Measurements from ENCODE around the gene SCYGR3. TPM values are rescaled to one million over a fixed set of nuclear protein-coding genes. Genes with fewer than 3 reads are reported as not detected.

The SCYGR3 gene
- polyA plus RNA-seq, 1 donor from 2014 or later: not detected

DNA sequence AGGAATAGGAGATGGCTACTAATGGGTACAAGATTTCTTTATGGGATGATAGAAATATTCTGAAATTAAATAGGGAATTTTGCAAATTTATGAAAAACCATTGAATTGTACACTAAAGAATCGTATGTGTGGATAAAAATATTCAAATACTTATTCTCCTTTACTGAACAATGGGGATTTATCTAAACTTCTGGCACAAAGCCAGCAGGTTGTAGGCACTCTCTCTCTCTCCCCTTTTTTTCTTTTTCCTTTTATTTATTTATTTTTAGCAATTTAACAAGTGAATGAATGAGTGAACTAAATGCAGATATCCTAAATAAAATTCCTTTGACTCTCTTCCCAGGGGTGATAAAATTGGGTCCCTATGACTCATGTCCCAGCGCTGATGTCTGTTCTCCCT, 37.8 kb downstream of the SCYGR3 start:
- Histone ChIP-seq H3K27ac (ENCODE audit: low read length) (no peak overlapping the region), H3F3A (ENCODE audit: insufficient read depth, low read length, poor library complexity, severe bottlenecking) (no peaks in the 10 kb centered on the region), H3K9ac (ENCODE audit: low read length) (no peak overlapping the region), H3K79me2 (replicated peaks; ENCODE audit: insufficient read depth, low read length) (no peaks in the 10 kb centered on the region), H3K9me3 (ENCODE audit: low read length) (no peaks in the 10 kb centered on the region), H3K4me2 (ENCODE audit: low read length) (no peak overlapping the region), H4K20me1 (ENCODE audit: insufficient read depth) (no peaks in the 10 kb centered on the region), H3K36me3 (ENCODE audit: insufficient read depth, low read length) (no peaks in the 10 kb centered on the region), H3K27me3 (ENCODE audit: insufficient read depth, low read depth, low read length) (no peaks in the 10 kb centered on the region), H3K4me3 (ENCODE audit: low read length) (no peak overlapping the region), H3K9me2 (ENCODE audit: insufficient read depth, low read length) (no peaks in the 10 kb centered on the region), H2AFZ (ENCODE audit: low read depth, low read length) (no peak overlapping the region)
- TF ChIP-seq RAD21 (conservative IDR thresholded peaks at IDR 0.05) (no peak), MXI1 (conservative IDR thresholded peaks at IDR 0.05; ENCODE audit: poor library complexity, severe bottlenecking) (no peak), EP300 (conservative IDR thresholded peaks at IDR 0.05; ENCODE audit: poor library complexity, severe bottlenecking) (no peak), TAF1 (IDR thresholded peaks at IDR 0.05; ENCODE audit: low read depth) (no peak), POLR2AphosphoS5 (IDR thresholded peaks at IDR 0.05) (no peak), EZH2 (IDR thresholded peaks at IDR 0.05; ENCODE audit: borderline replicate concordance, insufficient read depth, low read length, poor library complexity, severe bottlenecking) (no peak), SMC3 (conservative IDR thresholded peaks at IDR 0.05; ENCODE audit: poor library complexity) (no peak)
- TF ChIP-seq, protein P1, sequence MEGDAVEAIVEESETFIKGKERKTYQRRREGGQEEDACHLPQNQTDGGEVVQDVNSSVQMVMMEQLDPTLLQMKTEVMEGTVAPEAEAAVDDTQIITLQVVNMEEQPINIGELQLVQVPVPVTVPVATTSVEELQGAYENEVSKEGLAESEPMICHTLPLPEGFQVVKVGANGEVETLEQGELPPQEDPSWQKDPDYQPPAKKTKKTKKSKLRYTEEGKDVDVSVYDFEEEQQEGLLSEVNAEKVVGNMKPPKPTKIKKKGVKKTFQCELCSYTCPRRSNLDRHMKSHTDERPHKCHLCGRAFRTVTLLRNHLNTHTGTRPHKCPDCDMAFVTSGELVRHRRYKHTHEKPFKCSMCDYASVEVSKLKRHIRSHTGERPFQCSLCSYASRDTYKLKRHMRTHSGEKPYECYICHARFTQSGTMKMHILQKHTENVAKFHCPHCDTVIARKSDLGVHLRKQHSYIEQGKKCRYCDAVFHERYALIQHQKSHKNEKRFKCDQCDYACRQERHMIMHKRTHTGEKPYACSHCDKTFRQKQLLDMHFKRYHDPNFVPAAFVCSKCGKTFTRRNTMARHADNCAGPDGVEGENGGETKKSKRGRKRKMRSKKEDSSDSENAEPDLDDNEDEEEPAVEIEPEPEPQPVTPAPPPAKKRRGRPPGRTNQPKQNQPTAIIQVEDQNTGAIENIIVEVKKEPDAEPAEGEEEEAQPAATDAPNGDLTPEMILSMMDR (IDR thresholded peaks at IDR 0.05; ENCODE audit: poor library complexity, severe bottlenecking): no peak
- TF ChIP-seq, protein P2, sequence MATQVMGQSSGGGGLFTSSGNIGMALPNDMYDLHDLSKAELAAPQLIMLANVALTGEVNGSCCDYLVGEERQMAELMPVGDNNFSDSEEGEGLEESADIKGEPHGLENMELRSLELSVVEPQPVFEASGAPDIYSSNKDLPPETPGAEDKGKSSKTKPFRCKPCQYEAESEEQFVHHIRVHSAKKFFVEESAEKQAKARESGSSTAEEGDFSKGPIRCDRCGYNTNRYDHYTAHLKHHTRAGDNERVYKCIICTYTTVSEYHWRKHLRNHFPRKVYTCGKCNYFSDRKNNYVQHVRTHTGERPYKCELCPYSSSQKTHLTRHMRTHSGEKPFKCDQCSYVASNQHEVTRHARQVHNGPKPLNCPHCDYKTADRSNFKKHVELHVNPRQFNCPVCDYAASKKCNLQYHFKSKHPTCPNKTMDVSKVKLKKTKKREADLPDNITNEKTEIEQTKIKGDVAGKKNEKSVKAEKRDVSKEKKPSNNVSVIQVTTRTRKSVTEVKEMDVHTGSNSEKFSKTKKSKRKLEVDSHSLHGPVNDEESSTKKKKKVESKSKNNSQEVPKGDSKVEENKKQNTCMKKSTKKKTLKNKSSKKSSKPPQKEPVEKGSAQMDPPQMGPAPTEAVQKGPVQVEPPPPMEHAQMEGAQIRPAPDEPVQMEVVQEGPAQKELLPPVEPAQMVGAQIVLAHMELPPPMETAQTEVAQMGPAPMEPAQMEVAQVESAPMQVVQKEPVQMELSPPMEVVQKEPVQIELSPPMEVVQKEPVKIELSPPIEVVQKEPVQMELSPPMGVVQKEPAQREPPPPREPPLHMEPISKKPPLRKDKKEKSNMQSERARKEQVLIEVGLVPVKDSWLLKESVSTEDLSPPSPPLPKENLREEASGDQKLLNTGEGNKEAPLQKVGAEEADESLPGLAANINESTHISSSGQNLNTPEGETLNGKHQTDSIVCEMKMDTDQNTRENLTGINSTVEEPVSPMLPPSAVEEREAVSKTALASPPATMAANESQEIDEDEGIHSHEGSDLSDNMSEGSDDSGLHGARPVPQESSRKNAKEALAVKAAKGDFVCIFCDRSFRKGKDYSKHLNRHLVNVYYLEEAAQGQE (IDR thresholded peaks at IDR 0.05; ENCODE audit: borderline replicate concordance): no peak

DNA sequence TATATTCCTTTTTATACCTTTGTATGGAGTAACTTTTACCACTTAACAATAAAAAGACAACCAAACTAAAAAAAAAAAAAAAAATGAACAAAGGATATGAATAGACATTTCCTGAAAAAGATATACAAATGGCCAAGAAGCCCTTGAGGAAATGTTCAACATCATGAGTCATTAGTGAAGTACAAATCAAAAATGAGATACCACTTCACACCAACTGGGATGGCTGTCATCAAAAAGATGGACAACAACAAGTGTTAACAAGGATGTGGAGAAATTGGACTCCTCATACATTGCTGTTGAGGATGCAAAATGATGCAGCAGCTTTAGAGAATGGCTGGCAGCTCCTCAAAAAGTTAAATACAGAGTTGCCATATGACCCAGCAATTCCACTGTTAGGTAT, 38.5 kb downstream of the SCYGR3 start:
- Histone ChIP-seq H3K4me3 (ENCODE audit: low read length) (no peak overlapping the region), H2AFZ (ENCODE audit: low read depth, low read length) (no peak overlapping the region), H3F3A (ENCODE audit: insufficient read depth, low read length, poor library complexity, severe bottlenecking) (no peaks in the 10 kb centered on the region), H3K27ac (ENCODE audit: low read length) (no peak overlapping the region), H3K79me2 (replicated peaks; ENCODE audit: insufficient read depth, low read length) (no peaks in the 10 kb centered on the region), H3K9ac (ENCODE audit: low read length) (no peak overlapping the region), H3K9me3 (ENCODE audit: low read length) (no peaks in the 10 kb centered on the region), H3K27me3 (ENCODE audit: insufficient read depth, low read depth, low read length) (no peaks in the 10 kb centered on the region), H3K4me2 (ENCODE audit: low read length) (no peak overlapping the region), H3K36me3 (ENCODE audit: insufficient read depth, low read length) (no peaks in the 10 kb centered on the region), H4K20me1 (ENCODE audit: insufficient read depth) (no peaks in the 10 kb centered on the region), H3K9me2 (ENCODE audit: insufficient read depth, low read length) (no peaks in the 10 kb centered on the region)
- TF ChIP-seq, protein P1 (IDR thresholded peaks at IDR 0.05; ENCODE audit: poor library complexity, severe bottlenecking): no peak
- no peak for TF ChIP-seq EZH2 (IDR thresholded peaks at IDR 0.05; ENCODE audit: borderline replicate concordance, insufficient read depth, low read length, poor library complexity, severe bottlenecking)
